ENCODE results near the gene ANTKMT.
"Not testable (repeated sequence)": the region's sequence is repeated elsewhere in the genome, so short reads cannot be mapped to it uniquely, and the experiment has no call there.

ANTKMT gene

GRCh38 chr16:711548-712320 is 9.2 kb upstream of the ANTKMT start:
- no peak overlapping the region for H2BK12ac ChIP-seq (ENCODE audit: low read length)
- H3K4ac ChIP-seq (ENCODE audit: low read depth, low read length) = no peak overlapping the region
- no peak overlapping the region for H2BK120ac ChIP-seq (ENCODE audit: insufficient read depth, low read length, poor library complexity)
- no peak overlapping the region for H4K91ac ChIP-seq (ENCODE audit: low read depth, low read length)
- DNase-seq = peak; percentile 67 to 81
- H2AK5ac ChIP-seq (ENCODE audit: low read length) = no peak overlapping the region
- no peak overlapping the region for H3K14ac ChIP-seq (ENCODE audit: low read length)
- no CpG with 5 or more reads among the region's 25 CpGs for WGBS (ENCODE audit: extremely low coverage, insufficient coverage, insufficient read length)
- no peak overlapping the region for H3K4me3 ChIP-seq (ENCODE audit: low read depth, low read length)
- H2AFZ ChIP-seq (ENCODE audit: insufficient read depth, low read length, poor library complexity) = no peak overlapping the region
- no peak overlapping the region for H3K23ac ChIP-seq (ENCODE audit: low read length)
- H3K4me1 ChIP-seq (ENCODE audit: control insufficient read depth in 1 of 2, insufficient read depth in 2 of 2, low read length in 2 of 2) = peaks cover 18 to 19% of the 10 kb centered on the region in 2 experiments
- H2BK5ac ChIP-seq (ENCODE audit: low read depth, low read length, poor library complexity) = no peak overlapping the region
- no peaks in the 10 kb centered on the region for H3K79me2 ChIP-seq (ENCODE audit: control insufficient read depth, insufficient read depth, low read length, poor library complexity)
- no peaks in the 10 kb centered on the region for H3K36me3 ChIP-seq (ENCODE audit: control insufficient read depth in 1 of 2, insufficient read depth in 2 of 2, low read length in 2 of 2)
- no peak overlapping the region for H3K27ac ChIP-seq (ENCODE audit: low read depth, low read length)
- H4K8ac ChIP-seq (ENCODE audit: low read depth, low read length) = no peak overlapping the region
- no peak overlapping the region for H3K4me2 ChIP-seq (ENCODE audit: low read length)
- H3K9ac ChIP-seq (ENCODE audit: low read length) = no peak overlapping the region
- no peak overlapping the region for H4K12ac ChIP-seq (ENCODE audit: low read depth, low read length)
- peaks cover 14% of the 10 kb centered on the region for H3K9me3 ChIP-seq (ENCODE audit: insufficient read depth, low read depth, low read length)
- H3K27me3 ChIP-seq (ENCODE audit: insufficient read depth, low read length) = peaks cover 20% of the 10 kb centered on the region
- H3K18ac ChIP-seq (ENCODE audit: low read length) = no peak overlapping the region
- H3K79me1 ChIP-seq (ENCODE audit: low read length) = peaks cover 2% of the 10 kb centered on the region

- not testable (repeated sequence) for H2AFZ ChIP-seq (ENCODE audit: insufficient read depth, low read length, poor library complexity); H3K9ac ChIP-seq (ENCODE audit: low read length); H3K36me3 ChIP-seq (ENCODE audit: control insufficient read depth in 1 of 2, insufficient read depth in 2 of 2, low read length in 2 of 2); H2BK12ac ChIP-seq (ENCODE audit: low read length); H3K4me3 ChIP-seq (ENCODE audit: low read depth, low read length); H3K23ac ChIP-seq (ENCODE audit: low read length); H2BK5ac ChIP-seq (ENCODE audit: low read depth, low read length, poor library complexity); H3K4me2 ChIP-seq (ENCODE audit: low read length); H3K14ac ChIP-seq (ENCODE audit: low read length); H3K27ac ChIP-seq (ENCODE audit: low read depth, low read length); H3K79me2 ChIP-seq (ENCODE audit: control insufficient read depth, insufficient read depth, low read length, poor library complexity); H4K8ac ChIP-seq (ENCODE audit: low read depth, low read length); H3K4ac ChIP-seq (ENCODE audit: low read depth, low read length); H3K18ac ChIP-seq (ENCODE audit: low read length); H2BK120ac ChIP-seq (ENCODE audit: insufficient read depth, low read length, poor library complexity); H3K79me1 ChIP-seq (ENCODE audit: low read length); H4K91ac ChIP-seq (ENCODE audit: low read depth, low read length); H4K12ac ChIP-seq (ENCODE audit: low read depth, low read length); H2AK5ac ChIP-seq (ENCODE audit: low read length)
- WGBS (ENCODE audit: extremely low coverage, insufficient coverage, insufficient read length) = no CpG with 5 or more reads among the region's 13 CpGs
- Histone ChIP-seq H3K4me1 (ENCODE audit: control insufficient read depth in 1 of 2, insufficient read depth in 2 of 2, low read length in 2 of 2) (peaks cover 18 to 19% of the 10 kb centered on the region in 2 experiments), H3K27me3 (ENCODE audit: insufficient read depth, low read length) (peaks cover 14% of the 10 kb centered on the region), H3K9me3 (ENCODE audit: insufficient read depth, low read depth, low read length) (peaks cover 12% of the 10 kb centered on the region)
- DNase-seq = peak; percentile 98 to 99
Observed at GRCh38 chr16:712740-713250, 8.2 kb upstream of the ANTKMT start.

- peaks cover 18 to 19% of the 10 kb centered on the region in 2 experiments for H3K4me1 ChIP-seq (ENCODE audit: control insufficient read depth in 1 of 2, insufficient read depth in 2 of 2, low read length in 2 of 2)
- H3K9ac ChIP-seq (ENCODE audit: low read length) = no peak overlapping the region
- no CpG with 5 or more reads among the region's 11 CpGs for WGBS (ENCODE audit: extremely low coverage, insufficient coverage, insufficient read length)
- no peak overlapping the region for H3K14ac ChIP-seq (ENCODE audit: low read length)
- DNase-seq = peak; percentile 46 to 55
- H3K79me2 ChIP-seq (ENCODE audit: control insufficient read depth, insufficient read depth, low read length, poor library complexity) = no peaks in the 10 kb centered on the region
- no peak overlapping the region for H2BK5ac ChIP-seq (ENCODE audit: low read depth, low read length, poor library complexity)
- peak overlapping the region; percentile 20 for H4K91ac ChIP-seq (ENCODE audit: low read depth, low read length)
- no peak overlapping the region for H3K4me2 ChIP-seq (ENCODE audit: low read length)
- H3K36me3 ChIP-seq (ENCODE audit: control insufficient read depth in 1 of 2, insufficient read depth in 2 of 2, low read length in 2 of 2) = no peaks in the 10 kb centered on the region
- H3K9me3 ChIP-seq (ENCODE audit: insufficient read depth, low read depth, low read length) = peaks cover 12% of the 10 kb centered on the region
- peaks cover 12% of the 10 kb centered on the region for H3K27me3 ChIP-seq (ENCODE audit: insufficient read depth, low read length)
- H2AFZ ChIP-seq (ENCODE audit: insufficient read depth, low read length, poor library complexity) = no peak overlapping the region
- H3K79me1 ChIP-seq (ENCODE audit: low read length) = peaks cover 2% of the 10 kb centered on the region
- peak overlapping the region; percentile 29 for H3K27ac ChIP-seq (ENCODE audit: low read depth, low read length)
- no peak overlapping the region for H2BK120ac ChIP-seq (ENCODE audit: insufficient read depth, low read length, poor library complexity)
- no peak overlapping the region for H3K18ac ChIP-seq (ENCODE audit: low read length)
- peak overlapping the region; percentile 74 for H4K8ac ChIP-seq (ENCODE audit: low read depth, low read length)
- no peak overlapping the region for H2AK5ac ChIP-seq (ENCODE audit: low read length)
- H3K4ac ChIP-seq (ENCODE audit: low read depth, low read length) = no peak overlapping the region
- H4K12ac ChIP-seq (ENCODE audit: low read depth, low read length) = no peak overlapping the region
- no peak overlapping the region for H3K23ac ChIP-seq (ENCODE audit: low read length)
- H3K4me3 ChIP-seq (ENCODE audit: low read depth, low read length) = no peak overlapping the region
- no peak overlapping the region for H2BK12ac ChIP-seq (ENCODE audit: low read length)
Observed at GRCh38 chr16:714079-714478, 6.9 kb upstream of the ANTKMT start.

- no peak within 1 kb of the TSS for H2AFZ ChIP-seq (ENCODE audit: insufficient read depth, low read length, poor library complexity)
- H3K4me3 ChIP-seq (ENCODE audit: low read depth, low read length) = peak within 1 kb of the TSS; percentile 67
- peaks cover 12% of the 10 kb centered on the region for H3K27me3 ChIP-seq (ENCODE audit: insufficient read depth, low read length)
- H4K8ac ChIP-seq (ENCODE audit: low read depth, low read length) = peak within 1 kb of the TSS; percentile 74
- H4K91ac ChIP-seq (ENCODE audit: low read depth, low read length) = peak within 1 kb of the TSS; percentile 20
- no peak within 1 kb of the TSS for H2BK5ac ChIP-seq (ENCODE audit: low read depth, low read length, poor library complexity)
- H2AK5ac ChIP-seq (ENCODE audit: low read length) = no peak within 1 kb of the TSS
- H3K23ac ChIP-seq (ENCODE audit: low read length) = no peak within 1 kb of the TSS
- H3K4me1 ChIP-seq (ENCODE audit: control insufficient read depth in 1 of 2, insufficient read depth in 2 of 2, low read length in 2 of 2) = peaks cover 20% of the 10 kb centered on the region in 2 experiments
- peaks cover 2% of the 10 kb centered on the region for H3K79me1 ChIP-seq (ENCODE audit: low read length)
- H3K9me3 ChIP-seq (ENCODE audit: insufficient read depth, low read depth, low read length) = peaks cover 12% of the 10 kb centered on the region
- peak within 1 kb of the TSS; percentile 93 for H3K4me2 ChIP-seq (ENCODE audit: low read length)
- H3K36me3 ChIP-seq (ENCODE audit: control insufficient read depth in 1 of 2, insufficient read depth in 2 of 2, low read length in 2 of 2) = no peaks in the 10 kb centered on the region
- no peak within 1 kb of the TSS for H4K12ac ChIP-seq (ENCODE audit: low read depth, low read length)
- no peak within 1 kb of the TSS for H3K4ac ChIP-seq (ENCODE audit: low read depth, low read length)
- H2BK120ac ChIP-seq (ENCODE audit: insufficient read depth, low read length, poor library complexity) = no peak within 1 kb of the TSS
- H3K18ac ChIP-seq (ENCODE audit: low read length) = no peak within 1 kb of the TSS
- no peak within 1 kb of the TSS for H3K14ac ChIP-seq (ENCODE audit: low read length)
- H3K79me2 ChIP-seq (ENCODE audit: control insufficient read depth, insufficient read depth, low read length, poor library complexity) = no peaks in the 10 kb centered on the region
- H2BK12ac ChIP-seq (ENCODE audit: low read length) = no peak within 1 kb of the TSS
- peak within 1 kb of the TSS; percentile 29 for H3K27ac ChIP-seq (ENCODE audit: low read depth, low read length)
- WGBS (ENCODE audit: extremely low coverage, insufficient coverage, insufficient read length) = no CpG with 5 or more reads among the region's 108 CpGs
- peak; percentile 86 to 93 for DNase-seq
- H3K9ac ChIP-seq (ENCODE audit: low read length) = no peak within 1 kb of the TSS
Observed at GRCh38 chr16:714558-715476, 6.1 kb upstream of the ANTKMT start, which contains the start of gene METRN. TSS of gene METRN (plus strand) at chr16:715118. CDS start at chr16:715290, 172 bp downstream.
